Bronchus fibroblast of lung (primary cell): ENCODE results near the gene PADI1. TPM values are rescaled to one million over a fixed set of nuclear protein-coding genes. Genes with fewer than 3 reads are reported as not detected.

Source experiments
- total RNA-seq: library from RNA; depleted of rRNA; stranded (reverse); fragments of >200 nt; gene quantifications from 2 replicates; pipeline ENCODE4 v1.2.3, GENCODE V29; 2015

Gene PADI1, protein sequence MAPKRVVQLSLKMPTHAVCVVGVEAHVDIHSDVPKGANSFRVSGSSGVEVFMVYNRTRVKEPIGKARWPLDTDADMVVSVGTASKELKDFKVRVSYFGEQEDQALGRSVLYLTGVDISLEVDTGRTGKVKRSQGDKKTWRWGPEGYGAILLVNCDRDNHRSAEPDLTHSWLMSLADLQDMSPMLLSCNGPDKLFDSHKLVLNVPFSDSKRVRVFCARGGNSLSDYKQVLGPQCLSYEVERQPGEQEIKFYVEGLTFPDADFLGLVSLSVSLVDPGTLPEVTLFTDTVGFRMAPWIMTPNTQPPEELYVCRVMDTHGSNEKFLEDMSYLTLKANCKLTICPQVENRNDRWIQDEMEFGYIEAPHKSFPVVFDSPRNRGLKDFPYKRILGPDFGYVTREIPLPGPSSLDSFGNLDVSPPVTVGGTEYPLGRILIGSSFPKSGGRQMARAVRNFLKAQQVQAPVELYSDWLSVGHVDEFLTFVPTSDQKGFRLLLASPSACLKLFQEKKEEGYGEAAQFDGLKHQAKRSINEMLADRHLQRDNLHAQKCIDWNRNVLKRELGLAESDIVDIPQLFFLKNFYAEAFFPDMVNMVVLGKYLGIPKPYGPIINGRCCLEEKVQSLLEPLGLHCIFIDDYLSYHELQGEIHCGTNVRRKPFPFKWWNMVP
- total RNA-seq, result not detected in 2 replicates

GRCh38 chr1:17204546-17205440 lies at the start of gene PADI1:
Gene PADI1, plus strand, starts transcription at chr1:17205128. Its CDS starts 90 bp downstream, at chr1:17205218.

GRCh38 chr1:17248781-17249180 lies 43.9 kb downstream of the PADI1 start, which contains the start of gene PADI3:
Gene PADI3, plus strand, starts transcription at chr1:17249098. Its CDS starts 40 bp downstream, at chr1:17249138.

Other genes starting within 250 kb of the PADI1 start
- gene MFAP2, start 224.5 kb upstream of the PADI1 start, total RNA-seq, result 26.4 and 28.5 TPM in 2 replicates
- gene ATP13A2, start 193.2 kb upstream of the PADI1 start, total RNA-seq, result 12.8 and 21.1 TPM in 2 replicates
- gene SDHB, start 151.1 kb upstream of the PADI1 start, total RNA-seq, result 166 and 169 TPM in 2 replicates
- under 0.01 TPM in 1 of 2 replicates, not detected in the other for gene PADI2, start 85.7 kb upstream of the PADI1 start, total RNA-seq
- gene PADI3, start 44.0 kb downstream of the PADI1 start, total RNA-seq, result not detected in 2 replicates
- not detected in 2 replicates for gene PADI4, start 103.1 kb downstream of the PADI1 start, total RNA-seq
- not detected in 2 replicates for gene PADI6, start 167.1 kb downstream of the PADI1 start, total RNA-seq
- 40.6 and 45.7 TPM in 2 replicates for gene RCC2, start 234.5 kb downstream of the PADI1 start, total RNA-seq